Stimulated activated CD8-positive, alpha-beta memory T cell treated with anti-CD3 and anti-CD28 coated beads, Interleukin-7, amount 100 ng/mL, for 1 hour (primary cell): ENCODE results near the gene SLF2.
A peak's percentile ranks its signal among the peaks of the same experiment; 100 is the strongest.

ENCODE experiments used
- DNase-seq, 2 donors: peaks; one replicate each; pipeline ENCODE4 v3.0.0-alpha.2; 2020; ENCODE audit warnings: low read depth in 2 of 2

The SLF2 gene

DNA sequence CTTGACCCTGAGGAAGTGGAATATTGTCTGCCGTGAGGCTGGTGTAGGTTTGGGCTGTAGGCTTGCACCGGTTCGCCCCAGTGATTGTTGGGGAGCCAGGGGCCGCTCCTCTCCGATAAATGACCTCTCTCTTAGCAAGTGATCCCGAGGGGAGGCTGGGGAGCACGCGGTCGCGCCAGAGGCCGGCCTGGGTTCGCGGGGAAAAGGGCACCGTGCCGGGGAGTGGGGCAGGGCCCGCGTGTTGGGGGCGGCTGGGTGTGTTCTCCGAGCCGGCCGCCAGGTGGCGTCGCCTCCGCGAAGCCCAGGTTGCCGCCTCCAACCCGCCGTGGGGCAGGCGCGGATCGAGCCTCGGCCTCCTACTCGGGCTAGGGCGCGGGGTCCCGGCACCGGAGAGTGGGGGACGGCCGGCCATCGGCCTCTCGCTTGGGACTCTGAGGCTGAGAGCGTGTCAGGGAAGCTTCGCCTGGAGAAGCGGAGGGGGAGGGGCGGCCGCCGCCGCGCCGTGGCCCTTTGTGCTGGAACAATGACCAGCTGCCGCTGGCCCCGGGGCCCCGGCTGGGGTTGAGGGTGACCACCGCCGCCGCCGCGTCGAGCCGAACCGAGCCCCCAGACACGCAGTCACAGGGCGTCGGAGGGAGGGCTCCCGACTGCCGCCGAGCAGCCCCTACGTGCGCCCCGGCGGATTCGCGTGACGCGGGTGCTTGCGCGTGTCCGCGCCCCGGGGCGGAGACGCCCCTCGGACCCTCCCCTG lies 86.4 kb downstream of the SLF2 start:
- DNase-seq = peak; percentile 57 to 59

DNA sequence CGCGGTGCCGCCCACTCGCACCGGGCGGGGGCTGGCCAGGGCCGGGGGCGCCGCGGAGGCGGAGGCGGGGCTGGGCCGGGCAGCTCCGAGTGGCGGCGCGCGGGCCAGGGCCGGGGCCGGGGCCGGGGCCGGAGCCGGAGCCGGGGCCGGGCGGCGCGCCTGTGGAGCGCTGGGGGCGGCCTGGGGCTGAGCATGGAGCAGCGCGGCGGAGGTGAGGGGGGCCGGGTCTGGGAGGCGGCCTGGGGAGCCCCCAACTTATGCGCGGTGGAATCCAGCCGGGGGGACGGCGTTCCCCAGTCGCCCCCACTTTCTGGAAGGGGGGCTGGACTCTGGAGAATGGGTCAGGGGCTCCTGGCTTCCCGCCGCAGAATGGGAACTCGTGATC lies 87.0 kb downstream of the SLF2 start, which contains the start of gene LZTS2:
LZTS2 (plus strand) TSS at position 67 of the 385 bp plus-strand sequence. CDS start 2,731 bp downstream, outside the sequence.
- no peak for DNase-seq

- DNase-seq = no peak
These were observed 87.6 kb downstream of the SLF2 start for GRCh38 chr10:101000127-101000914.

DNA sequence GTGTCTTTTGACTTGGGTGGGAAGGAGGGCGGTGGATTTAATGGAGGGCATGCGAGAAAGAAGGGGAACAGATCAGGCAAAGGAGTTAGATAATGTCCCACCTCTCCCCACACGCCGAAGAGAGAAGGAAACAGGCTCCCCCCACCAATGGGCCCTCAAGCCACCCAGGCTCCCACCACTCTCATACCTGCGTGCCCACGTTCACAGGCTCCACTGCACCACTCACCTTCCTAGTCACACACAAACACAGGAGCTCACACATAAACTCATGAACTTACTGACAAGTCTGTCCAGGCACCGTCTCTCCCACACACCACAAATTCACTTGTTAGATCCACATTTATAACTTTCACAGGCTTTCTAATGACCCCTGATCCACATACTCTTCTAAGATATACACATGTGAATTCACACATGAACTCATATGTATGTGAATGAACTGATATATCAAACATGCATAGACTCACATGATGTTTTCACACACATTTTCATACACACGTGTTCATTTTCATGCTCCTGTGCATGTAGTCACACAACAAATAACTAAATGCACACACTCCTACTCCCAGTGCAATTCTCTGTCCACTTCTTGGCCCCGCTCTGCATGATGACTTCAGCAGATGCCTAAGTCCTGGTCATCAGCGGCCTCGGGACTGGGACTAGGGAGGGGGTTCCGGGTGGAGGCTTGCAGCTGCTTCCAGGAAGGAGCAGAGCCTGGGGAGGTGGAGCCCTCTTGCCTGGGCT lies 88.3 kb downstream of the SLF2 start:
- no peak for DNase-seq

GRCh38 chr10:101001659-101002035 lies 88.9 kb downstream of the SLF2 start:
- no peak for DNase-seq

GRCh38 chr10:101002456-101002855 lies 89.7 kb downstream of the SLF2 start:
- no peak for DNase-seq

DNA sequence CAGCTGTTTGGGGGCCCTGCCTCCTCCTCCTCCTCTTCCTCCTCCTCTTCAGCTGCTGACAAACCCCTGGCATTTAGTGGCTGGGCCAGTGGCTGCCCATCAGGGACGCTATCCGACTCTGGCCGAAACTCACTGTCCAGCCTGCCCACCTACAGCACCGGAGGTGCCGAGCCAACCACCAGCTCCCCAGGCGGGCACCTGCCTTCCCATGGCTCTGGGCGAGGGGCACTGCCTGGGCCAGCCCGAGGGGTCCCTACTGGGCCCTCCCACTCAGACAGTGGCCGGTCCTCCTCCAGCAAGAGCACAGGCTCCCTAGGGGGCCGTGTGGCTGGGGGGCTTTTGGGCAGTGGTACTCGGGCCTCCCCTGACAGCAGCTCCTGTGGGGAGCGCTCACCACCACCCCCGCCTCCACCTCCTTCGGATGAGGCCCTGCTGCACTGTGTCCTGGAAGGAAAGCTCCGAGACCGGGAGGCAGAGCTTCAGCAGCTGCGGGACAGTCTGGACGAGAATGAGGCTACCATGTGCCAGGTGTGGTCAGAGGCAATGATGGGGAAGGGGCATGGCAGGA lies 91.0 kb downstream of the SLF2 start:
- no peak for DNase-seq

DNA sequence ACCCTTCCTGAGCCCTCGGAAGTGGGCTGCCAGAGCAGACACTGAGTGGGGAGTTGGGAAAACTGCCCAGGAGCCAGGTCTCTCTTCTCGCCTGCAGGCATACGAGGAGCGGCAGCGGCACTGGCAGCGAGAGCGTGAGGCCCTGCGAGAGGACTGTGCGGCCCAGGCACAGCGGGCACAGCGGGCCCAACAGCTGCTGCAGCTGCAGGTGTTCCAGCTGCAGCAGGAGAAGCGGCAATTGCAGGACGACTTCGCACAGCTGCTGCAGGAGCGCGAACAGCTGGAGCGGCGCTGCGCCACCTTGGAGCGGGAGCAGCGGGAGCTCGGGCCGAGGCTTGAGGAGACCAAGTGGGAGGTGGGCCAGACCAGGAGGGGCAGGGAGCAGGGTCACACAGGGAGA lies 92.6 kb downstream of the SLF2 start:
- no peak for DNase-seq

DNA sequence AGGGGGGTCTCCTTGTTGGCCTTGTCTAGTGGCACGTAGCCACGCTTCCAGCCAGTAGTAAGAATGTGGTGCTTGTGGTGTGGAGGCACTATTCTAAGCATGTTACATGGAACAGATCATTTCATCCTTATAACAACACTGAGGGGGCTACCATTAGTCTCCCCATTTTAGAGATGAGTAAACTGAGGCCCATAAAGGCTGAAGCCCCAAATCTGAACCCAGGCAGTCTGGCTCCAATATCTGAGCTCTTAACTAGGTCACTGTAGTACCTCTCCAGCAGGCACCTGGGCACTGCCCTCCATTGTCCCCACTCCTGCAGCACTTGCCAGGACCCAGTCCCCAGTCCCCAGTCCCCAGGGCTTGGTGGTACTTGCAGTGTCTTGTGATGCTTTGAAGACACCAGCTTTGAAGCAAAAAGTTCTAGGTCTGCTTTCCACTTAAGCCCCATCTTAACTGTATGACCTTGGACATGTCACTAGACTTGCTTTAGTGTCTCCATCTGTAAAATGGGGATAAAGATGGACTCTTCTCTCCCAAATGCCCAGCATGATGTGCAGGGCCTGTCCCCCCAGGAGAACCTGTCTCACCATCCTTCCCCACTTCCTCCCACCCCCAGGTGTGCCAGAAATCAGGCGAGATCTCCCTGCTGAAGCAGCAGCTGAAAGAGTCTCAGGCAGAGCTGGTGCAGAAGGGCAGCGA lies 93.3 kb downstream of the SLF2 start:
- DNase-seq = no peak

DNA sequence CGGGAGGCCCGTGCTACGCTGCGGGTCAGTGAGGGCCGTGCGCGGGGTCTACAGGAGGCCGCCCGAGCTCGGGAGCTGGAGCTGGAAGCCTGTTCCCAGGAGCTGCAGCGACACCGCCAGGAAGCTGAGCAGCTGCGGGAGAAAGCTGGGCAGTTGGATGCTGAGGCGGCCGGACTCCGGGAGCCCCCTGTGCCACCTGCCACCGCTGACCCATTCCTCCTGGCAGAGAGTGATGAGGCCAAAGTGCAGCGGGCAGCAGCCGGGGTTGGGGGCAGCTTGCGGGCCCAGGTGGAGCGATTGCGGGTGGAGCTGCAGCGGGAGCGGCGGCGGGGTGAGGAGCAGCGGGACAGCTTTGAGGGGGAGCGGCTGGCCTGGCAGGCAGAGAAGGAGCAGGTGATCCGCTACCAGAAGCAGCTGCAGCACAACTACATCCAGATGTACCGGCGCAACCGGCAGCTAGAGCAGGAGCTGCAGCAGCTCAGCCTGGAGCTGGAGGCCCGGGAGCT lies 93.9 kb downstream of the SLF2 start:
- DNase-seq = no peak

DNA sequence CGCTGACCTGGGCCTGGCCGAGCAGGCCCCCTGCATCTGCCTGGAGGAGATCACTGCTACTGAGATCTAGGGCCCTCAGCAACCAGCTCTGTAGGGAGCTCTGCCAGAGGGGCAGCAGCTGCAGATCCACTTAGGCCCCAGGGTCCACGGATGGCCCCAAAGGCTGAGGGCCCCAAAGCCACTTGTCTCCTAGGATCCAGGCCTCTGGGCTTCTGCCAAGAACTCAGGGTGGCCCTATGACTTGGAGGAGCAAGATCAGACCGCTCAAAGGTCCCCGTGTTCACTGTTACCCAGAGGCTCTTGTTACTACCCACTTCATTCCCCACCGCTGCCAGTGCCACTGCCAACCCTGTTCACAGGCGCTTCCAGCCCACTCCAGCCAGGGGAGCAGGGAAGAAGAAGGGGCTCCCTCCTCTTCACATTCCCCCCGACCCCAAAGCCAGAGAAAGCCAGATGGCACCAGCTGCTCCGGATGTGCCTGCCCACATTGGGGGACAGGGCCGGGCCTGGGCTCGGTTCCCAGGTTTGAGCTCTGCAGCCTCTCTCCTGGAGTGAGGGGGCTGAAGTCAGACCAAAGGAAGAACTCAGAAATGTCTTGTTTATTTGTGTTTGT lies 94.4 kb downstream of the SLF2 start:
- no peak for DNase-seq

- DNase-seq = no peak
These were observed 95.4 kb downstream of the SLF2 start for GRCh38 chr10:101007915-101008822.

DNA sequence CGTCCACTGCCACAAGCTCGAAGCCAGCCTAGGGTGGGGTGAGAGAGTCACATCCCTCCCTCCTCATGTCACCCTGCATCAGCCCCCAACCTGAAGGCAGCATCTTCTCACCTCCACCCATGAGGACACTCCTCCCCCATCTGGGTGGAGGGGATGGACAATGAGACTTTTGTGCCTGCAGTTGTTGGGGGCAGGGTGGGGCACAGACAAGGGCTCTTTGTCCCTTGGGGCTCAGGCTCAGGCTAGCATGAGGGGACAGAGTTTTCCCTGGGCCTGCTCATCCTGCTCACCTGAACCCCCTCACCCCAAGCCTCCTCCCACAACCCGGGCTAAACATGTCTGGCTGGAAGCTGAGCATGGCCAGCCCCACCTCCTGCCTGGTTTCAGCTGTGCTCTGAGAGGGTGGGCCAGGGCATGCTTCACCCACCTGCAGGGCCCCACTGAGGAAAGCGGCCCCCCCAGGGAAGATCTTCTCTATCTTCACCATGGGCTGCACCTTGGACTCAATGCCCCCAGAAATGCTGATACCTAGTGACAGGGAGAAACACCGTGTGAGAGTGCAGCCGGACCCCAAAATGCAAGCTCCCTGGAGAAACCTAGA lies 96.2 kb downstream of the SLF2 start:
- no peak for DNase-seq

DNA sequence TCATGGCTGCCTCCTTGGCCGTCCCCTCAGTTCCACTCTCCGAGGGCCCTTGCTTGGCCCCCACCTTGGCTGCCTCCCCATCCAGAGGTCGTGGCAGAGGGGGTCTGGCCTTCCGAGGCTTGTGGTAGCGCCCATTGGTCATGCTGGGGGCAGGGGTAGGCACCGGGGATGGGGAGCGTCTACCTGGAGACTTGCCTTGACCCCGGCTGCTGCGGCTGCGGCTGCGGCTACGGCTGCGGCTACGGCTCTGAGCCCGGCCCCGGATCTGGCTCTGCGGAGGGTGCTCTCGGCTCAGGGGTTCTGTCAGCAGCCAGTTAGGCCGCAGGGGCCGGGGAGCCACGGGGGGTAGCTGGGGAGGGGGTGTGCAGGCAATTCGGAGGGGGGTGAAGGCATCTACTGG lies 97.6 kb downstream of the SLF2 start:
- DNase-seq = no peak

GRCh38 chr10:101011517-101012423 lies 99.0 kb downstream of the SLF2 start:
- DNase-seq = no peak

DNA sequence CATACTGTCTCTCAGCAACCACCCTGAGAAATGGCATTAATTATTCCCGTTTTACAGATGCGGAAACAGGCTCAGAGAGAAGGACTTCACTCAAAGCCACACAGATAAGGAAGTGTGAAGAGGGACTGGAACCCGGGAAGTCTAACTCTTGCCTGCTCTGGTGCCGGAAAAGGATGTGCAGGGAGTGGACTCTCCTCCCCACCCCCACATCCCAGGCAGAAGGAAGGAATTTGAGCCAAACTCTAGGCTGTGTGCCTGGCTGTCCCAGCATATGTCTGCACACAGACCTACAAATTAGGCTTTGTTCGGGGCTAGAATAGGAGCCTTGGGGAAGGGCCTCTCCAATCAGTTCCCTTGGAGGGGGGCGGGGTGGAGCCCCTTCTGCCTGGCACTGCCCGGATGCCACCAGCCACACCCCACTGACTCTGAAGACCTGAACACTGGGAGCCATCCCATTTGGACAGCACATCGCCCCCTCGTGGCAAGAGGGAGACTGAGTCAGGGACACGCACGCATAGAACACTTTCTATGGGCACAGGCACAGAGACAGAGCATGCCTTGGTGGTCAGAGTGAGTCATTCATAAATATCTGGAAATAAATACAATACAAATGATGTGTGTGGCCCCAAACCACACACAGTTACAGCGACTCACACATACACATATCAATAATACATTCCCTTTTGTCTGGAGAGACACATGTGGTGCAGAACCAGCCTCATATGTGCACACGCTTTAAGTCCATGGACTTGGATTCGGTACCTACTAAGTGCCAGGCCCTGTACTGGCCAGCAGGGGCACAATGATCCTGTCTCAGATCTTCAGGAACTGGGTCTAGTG lies 100.0 kb downstream of the SLF2 start:
- DNase-seq = peak in 1 of 2 donors; percentile 63

DNA sequence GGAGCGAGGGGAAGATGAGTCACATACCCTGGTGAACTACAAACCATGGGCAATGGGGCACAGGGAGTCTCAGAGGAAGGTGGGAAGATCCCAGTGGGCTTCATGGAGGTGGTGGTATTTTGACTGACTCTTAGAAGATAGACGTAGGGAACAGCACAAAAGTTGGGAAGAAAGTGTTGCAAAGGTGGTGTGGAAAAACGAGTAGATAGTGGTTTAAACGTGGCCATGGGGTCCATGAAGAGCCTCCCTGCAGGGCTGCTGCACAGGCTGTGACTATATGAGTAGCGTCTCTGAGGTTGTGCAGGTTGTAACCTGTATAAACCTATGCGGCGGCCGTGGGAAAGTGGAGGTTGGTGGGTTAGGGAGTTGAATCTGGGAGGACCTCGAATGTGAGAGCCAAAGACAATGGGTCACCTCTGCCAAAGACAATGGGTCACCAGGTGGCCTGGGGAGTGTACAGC lies 100.6 kb downstream of the SLF2 start:
- no peak for DNase-seq
